KMS-11 (cell line): ENCODE data around the gene ZNF667.

Source experiments
- H2AFZ ChIP-seq: fragments of 200-600 bp; sonication (generic); 2 replicates; pipeline ENCODE4 v1.6.1; 2016; ENCODE audit warnings: antibody characterized with exemption, mixed run types, low read depth
- H3K27ac ChIP-seq: fragments of 200-600 bp; sonication (generic); 2 replicates; pipeline ENCODE4 v1.6.1; 2016; ENCODE audit warnings: mild to moderate bottlenecking, mixed run types
- H3K27me3 ChIP-seq: fragments of 200-600 bp; sonication (generic); 2 replicates; pipeline ENCODE4 v1.6.1; 2017; ENCODE audit warnings: mild to moderate bottlenecking, low read depth, mixed run types, moderate library complexity; ENCODE audit not compliant: insufficient read depth
- H3K36me3 ChIP-seq: fragments of 200-600 bp; sonication (generic); 2 replicates; pipeline ENCODE4 v1.6.1; 2017; ENCODE audit warnings: mild to moderate bottlenecking, mixed run types; ENCODE audit not compliant: insufficient read depth
- H3K4me1 ChIP-seq: fragments of 200-600 bp; sonication (generic); 2 replicates; pipeline ENCODE4 v1.6.1; 2016; ENCODE audit warnings: mild to moderate bottlenecking, low read depth, mixed run types; ENCODE audit not compliant: poor library complexity, severe bottlenecking
- H3K4me2 ChIP-seq: fragments of 200-600 bp; sonication (generic); 2 replicates; pipeline ENCODE4 v1.7.0; 2016; ENCODE audit warnings: mild to moderate bottlenecking, mixed run types
- H3K4me3 ChIP-seq: fragments of 200-600 bp; sonication (generic); IDR thresholded peaks from 2 replicates; pipeline ENCODE4 v1.6.1; 2017; ENCODE audit warnings: low read depth, low read length, mixed read lengths; ENCODE audit not compliant: insufficient read depth
- H3K79me2 ChIP-seq: fragments of 200-600 bp; sonication (generic); 2 replicates; pipeline ENCODE4 v1.6.1; 2016; ENCODE audit warnings: low read depth, mixed run types; ENCODE audit not compliant: insufficient read depth
- H3K9ac ChIP-seq: fragments of 200-600 bp; sonication (generic); 2 replicates; pipeline ENCODE4 v1.6.1; 2016; ENCODE audit warnings: mild to moderate bottlenecking, mixed run types
- H4K20me1 ChIP-seq: fragments of 200-600 bp; sonication (generic); 2 replicates; pipeline ENCODE4 v1.6.1; 2016; ENCODE audit warnings: mild to moderate bottlenecking, mixed run types; ENCODE audit not compliant: insufficient read depth
- TF ChIP-seq, protein P1 (sequence below): fragments of 200-600 bp; sonication (generic); conservative IDR thresholded peaks from 2 replicates; pipeline ENCODE4 v1.6.1; 2017; ENCODE audit warnings: low read depth, mild to moderate bottlenecking, antibody characterized with exemption, low read length, moderate library complexity, mixed read lengths

The ZNF667 gene

GRCh38 chr19:56474308-56474707, 2.8 kb downstream of the ZNF667 start:
- H3K79me2 ChIP-seq, result no peaks in the 10 kb centered on the region
- H4K20me1 ChIP-seq, result no peaks in the 10 kb centered on the region
- H3K4me1 ChIP-seq, result no peaks in the 10 kb centered on the region
- H3K36me3 ChIP-seq, result no peaks in the 10 kb centered on the region
- TF ChIP-seq, protein P1, sequence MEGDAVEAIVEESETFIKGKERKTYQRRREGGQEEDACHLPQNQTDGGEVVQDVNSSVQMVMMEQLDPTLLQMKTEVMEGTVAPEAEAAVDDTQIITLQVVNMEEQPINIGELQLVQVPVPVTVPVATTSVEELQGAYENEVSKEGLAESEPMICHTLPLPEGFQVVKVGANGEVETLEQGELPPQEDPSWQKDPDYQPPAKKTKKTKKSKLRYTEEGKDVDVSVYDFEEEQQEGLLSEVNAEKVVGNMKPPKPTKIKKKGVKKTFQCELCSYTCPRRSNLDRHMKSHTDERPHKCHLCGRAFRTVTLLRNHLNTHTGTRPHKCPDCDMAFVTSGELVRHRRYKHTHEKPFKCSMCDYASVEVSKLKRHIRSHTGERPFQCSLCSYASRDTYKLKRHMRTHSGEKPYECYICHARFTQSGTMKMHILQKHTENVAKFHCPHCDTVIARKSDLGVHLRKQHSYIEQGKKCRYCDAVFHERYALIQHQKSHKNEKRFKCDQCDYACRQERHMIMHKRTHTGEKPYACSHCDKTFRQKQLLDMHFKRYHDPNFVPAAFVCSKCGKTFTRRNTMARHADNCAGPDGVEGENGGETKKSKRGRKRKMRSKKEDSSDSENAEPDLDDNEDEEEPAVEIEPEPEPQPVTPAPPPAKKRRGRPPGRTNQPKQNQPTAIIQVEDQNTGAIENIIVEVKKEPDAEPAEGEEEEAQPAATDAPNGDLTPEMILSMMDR, result no peak
- H3K27me3 ChIP-seq, result no peaks in the 10 kb centered on the region; the same call in 1 of the 2 replicates
- H2AFZ ChIP-seq, result no peak overlapping the region
- no peak overlapping the region for H3K4me3 ChIP-seq
- H3K9ac ChIP-seq, result no peak overlapping the region
- H3K27ac ChIP-seq, result no peak overlapping the region
- no peak overlapping the region for H3K4me2 ChIP-seq

- Histone ChIP-seq H3K79me2 (no peaks in the 10 kb centered on the region), H3K27me3 (no peaks in the 10 kb centered on the region), H3K4me1 (no peaks in the 10 kb centered on the region), H3K4me2 (no peak overlapping the region), H3K4me3 (no peak overlapping the region), H3K9ac (no peak overlapping the region), H3K36me3 (no peaks in the 10 kb centered on the region; the same call in 1 of the 2 replicates), H4K20me1 (no peaks in the 10 kb centered on the region), H3K27ac (no peak overlapping the region), H2AFZ (no peak overlapping the region)
- TF ChIP-seq, protein P1, result no peak
Measured at GRCh38 chr19:56441206-56441792, 35.8 kb downstream of the ZNF667 start.

- H3K27me3 ChIP-seq, result no peaks in the 10 kb centered on the region
- H2AFZ ChIP-seq, result no peak overlapping the region
- H3K9ac ChIP-seq, result no peak overlapping the region
- H3K36me3 ChIP-seq, result no peaks in the 10 kb centered on the region; the same call in 1 of the 2 replicates
- TF ChIP-seq, protein P1, result no peak
- H3K4me3 ChIP-seq, result no peak overlapping the region
- no peak overlapping the region for H3K27ac ChIP-seq
- no peaks in the 10 kb centered on the region for H3K79me2 ChIP-seq
- no peak overlapping the region for H3K4me2 ChIP-seq
- no peaks in the 10 kb centered on the region for H4K20me1 ChIP-seq
- H3K4me1 ChIP-seq, result no peaks in the 10 kb centered on the region
Measured at GRCh38 chr19:56423985-56424353, 53.2 kb downstream of the ZNF667 start.

- Histone ChIP-seq H4K20me1 (no peaks in the 10 kb centered on the region), H3K4me1 (no peaks in the 10 kb centered on the region), H3K9ac (no peak overlapping the region), H3K4me3 (no peak overlapping the region), H3K4me2 (no peak overlapping the region), H3K27ac (no peak overlapping the region), H3K27me3 (no peaks in the 10 kb centered on the region), H2AFZ (no peak overlapping the region), H3K79me2 (no peaks in the 10 kb centered on the region), H3K36me3 (no peaks in the 10 kb centered on the region; the same call in 1 of the 2 replicates)
- TF ChIP-seq, protein P1, result no peak
Measured at GRCh38 chr19:56423276-56423984, 53.7 kb downstream of the ZNF667 start.
